Muscle of arm (tissue), 12 donors: ENCODE results near the gene PPP3CA. TPM values are rescaled to one million over a fixed set of nuclear protein-coding genes. Genes with fewer than 3 reads are reported as not detected.

Experiments used
- DNase-seq: peaks from one replicate; pipeline ENCODE4 v3.0.0-alpha.2; 2013
- polyA plus RNA-seq, 12 donors: library from polyadenylated mRNA; unstranded; fragments of 120-200 nt; gene quantifications; one replicate each; pipeline ENCODE4 v1.2.1, GENCODE V29; 2013; ENCODE audit not compliant: insufficient read length in 12 of 12

PPP3CA gene
- polyA plus RNA-seq, 12 donors, result 27.4 to 1,285 (median 33.7) TPM

DNA sequence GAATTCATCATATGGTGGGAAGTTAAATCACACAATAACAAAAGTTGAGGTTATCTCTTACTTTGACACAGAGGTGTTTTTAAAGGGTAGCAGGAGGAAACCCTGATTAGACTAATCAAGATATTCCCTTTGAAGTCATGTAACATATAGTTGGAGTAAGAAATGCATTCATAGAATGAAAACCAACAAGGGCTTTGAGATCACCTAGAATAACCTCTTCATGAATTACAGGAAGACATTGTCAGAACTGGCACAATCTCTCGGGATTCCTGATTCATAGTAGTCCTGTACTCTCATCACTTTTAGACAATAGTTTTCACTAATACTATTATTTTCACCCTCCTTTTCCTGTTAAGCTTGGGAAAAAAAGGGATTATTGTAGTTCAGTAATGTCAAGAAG is 170.2 kb downstream of the PPP3CA start:
- no peak for DNase-seq

DNA sequence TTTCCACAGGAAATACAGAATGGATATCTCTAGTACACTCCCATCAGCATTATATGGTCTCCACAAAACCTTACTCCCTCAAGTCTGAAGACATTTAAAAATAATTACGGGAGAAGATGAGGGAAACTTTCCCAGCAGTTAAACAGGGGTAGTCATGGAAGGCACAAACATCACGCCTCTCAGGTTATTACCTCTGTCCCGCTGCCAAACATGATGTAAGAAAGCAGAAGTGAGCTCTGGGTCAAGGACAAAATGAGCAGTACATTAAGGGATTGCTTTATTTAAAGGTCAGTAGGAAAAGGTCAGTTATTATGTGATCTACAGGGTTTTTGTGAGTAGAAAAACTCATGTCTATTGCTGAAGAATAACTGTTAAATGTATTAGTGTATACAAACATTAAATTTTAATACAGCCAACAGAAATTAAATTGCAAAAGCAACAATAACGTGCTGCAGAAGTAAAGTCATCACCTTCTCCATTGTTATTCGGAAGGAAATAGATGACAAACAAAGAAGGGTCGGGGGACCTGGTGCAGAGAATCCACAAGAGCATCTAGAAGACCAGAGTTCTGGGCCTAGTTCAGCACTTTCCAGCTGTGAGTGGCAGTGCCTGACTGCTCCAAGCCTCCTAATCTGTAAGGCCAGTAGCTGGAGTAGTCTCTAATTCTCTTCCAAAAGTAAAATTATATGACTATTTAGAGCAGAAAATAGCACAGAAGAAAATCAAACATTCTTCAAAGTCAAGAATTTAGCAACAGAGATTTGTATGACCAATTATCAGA is 171.2 kb downstream of the PPP3CA start:
- no peak for DNase-seq

DNA sequence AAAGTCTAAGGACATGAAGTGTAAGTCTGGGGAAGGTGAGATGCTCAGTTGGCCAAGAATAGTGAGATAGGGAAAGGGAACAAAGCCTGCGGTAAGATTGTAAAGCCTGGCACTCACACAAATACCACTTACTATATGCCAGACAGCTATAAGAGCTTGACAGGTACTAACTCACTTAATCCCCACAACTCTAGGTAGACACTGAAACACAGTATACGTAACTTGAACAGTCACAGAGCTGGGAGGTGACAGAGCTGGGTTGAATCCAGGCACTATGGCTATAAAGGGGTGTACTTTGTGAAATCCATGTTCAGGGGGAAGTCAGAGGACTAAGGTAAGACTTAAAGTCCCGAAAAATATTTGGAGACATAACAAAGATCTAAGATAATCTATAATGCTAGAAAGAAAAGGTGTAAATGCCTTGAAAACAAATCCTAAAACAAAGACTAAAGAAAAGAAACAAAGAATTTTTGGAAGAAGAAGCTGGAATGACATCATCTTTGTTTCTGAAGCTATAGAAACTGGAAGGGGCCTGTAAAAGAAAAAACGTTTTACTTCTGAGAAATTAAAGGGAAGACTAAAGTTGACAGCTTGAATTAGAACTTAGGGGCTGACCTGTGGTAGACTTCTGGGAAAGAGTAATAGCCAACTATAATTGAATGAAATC is 172.5 kb downstream of the PPP3CA start:
- DNase-seq, result no peak

DNA sequence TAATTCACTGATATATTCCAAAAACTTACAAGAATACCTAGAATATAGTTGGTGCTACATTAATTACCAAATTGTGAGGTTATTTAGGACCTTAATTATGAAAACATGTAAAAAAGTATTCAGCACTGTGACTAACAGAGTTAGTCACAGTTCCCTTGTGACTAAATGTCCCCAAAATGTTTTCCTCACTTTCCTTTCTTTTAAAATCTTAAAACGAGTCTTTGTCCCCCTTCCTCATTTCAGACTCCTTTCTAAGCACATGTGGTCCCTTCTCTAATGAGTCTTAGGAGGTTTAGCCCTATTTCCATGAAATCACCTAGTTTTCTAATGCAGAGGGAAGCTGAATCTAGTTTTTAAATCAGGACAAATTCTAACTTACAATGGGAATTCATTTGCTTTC is 175.0 kb downstream of the PPP3CA start:
- no peak for DNase-seq

- DNase-seq, result no peak
Measured at GRCh38 chr4:101171747-101172146, 175.6 kb downstream of the PPP3CA start.

- no peak for DNase-seq
Measured at GRCh38 chr4:101169044-101170014, 178.0 kb downstream of the PPP3CA start.

DNA sequence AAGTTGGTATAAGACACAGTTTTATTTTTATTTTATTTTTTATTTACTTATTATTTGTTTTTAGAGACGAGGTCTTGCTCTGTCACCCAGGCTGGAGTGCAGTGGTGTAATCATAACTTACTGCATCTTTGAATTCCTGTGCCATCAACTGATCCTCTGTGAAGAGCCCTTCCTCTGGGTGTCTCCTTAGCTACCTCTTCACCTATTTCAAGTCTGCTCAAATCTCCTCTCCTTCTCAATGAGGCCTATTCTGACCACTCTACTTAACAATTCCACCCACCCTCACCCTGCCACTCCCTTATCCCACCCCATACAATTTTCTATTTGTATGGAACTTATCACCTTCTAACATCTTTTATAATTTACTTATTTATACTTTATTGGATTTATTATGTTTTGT is 183.4 kb downstream of the PPP3CA start:
- DNase-seq, result no peak

DNA sequence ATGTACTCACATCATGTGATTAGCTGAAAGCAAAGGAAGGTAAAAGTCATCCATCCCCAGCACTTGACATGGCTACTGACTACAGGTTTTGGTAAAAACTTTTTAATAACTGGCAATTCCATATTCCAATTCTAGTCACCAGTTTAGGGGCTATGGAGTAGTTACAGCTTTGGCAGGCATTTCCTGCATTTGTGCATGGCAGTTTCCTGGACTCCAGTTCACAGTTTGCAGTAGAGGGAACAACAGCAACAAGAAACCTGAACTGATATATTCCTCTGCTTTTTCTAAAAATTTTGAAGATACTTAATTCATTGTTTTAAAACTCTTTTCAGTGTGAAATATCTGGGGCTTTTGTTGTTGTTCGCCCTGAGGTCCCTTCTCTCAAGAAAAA is 184.3 kb downstream of the PPP3CA start:
- DNase-seq, result no peak

GRCh38 chr4:101160792-101161592 is 186.3 kb downstream of the PPP3CA start:
- no peak for DNase-seq

GRCh38 chr4:101158507-101158906 is 188.8 kb downstream of the PPP3CA start:
- DNase-seq, result no peak

- DNase-seq, result no peak
Measured at GRCh38 chr4:101158134-101158482, 189.2 kb downstream of the PPP3CA start.

GRCh38 chr4:101157415-101158133 is 189.8 kb downstream of the PPP3CA start:
- no peak for DNase-seq

- no peak for DNase-seq
Measured at GRCh38 chr4:101156619-101157310, 190.6 kb downstream of the PPP3CA start.

- no peak for DNase-seq
Measured at GRCh38 chr4:101155945-101156344, 191.4 kb downstream of the PPP3CA start.

DNA sequence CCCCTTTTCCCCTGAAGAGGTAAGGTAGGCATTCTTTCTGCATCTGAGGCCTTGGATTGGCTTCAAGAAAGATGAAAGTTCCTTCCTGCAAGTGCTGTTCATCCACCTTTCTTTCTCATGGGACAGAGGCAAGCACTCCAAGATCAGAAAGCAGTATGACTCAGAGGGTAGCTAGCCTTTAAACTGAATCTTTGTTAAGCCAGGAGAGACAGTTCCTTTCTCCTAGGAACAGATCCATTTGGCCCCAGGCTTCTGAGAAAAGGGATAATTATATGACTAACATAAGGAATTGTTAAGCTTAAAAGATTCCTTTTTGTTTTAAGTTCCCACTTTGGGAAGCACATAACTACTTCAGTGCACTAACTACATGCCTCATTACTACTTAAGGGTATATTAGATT is 192.0 kb downstream of the PPP3CA start:
- DNase-seq, result no peak

GRCh38 chr4:101153653-101154052 is 193.7 kb downstream of the PPP3CA start:
- no peak for DNase-seq

DNA sequence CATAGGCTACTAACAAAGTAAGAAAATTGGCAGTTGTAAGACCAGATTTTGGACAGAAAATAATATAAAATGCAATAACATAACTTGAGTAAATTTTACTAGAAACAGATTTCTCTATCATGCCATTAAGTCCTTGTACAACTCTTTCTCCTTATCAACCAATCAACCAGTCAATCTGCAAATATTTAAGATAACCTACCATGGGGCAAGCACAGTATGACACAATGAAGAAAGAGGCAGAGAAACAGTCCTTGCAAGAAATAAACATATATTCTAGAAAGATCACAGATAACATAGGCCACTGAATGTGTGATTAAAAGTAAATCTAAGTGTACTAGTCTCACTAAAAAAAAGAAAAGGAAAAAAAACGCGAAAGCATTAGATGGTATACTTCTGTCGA is 194.8 kb downstream of the PPP3CA start:
- DNase-seq, result no peak

DNA sequence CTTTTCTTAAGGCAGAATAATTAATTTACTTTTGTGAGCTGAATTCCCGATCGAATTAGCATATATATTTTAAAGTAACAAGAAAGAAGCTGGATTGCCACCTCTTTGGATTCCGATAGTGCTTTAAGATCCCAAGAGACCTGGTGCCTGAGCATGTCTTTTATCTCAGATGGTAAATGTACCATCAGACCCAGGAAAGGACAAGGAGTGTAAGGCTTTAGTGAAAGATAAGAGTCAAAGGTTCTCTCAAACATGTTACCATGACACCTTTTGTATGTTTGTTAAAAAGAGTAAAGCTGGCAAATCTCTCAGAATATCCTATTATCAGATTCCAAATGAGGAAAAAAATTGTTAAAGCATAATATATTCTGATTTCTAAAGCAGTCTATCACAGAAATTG is 198.8 kb downstream of the PPP3CA start:
- no peak for DNase-seq

DNA sequence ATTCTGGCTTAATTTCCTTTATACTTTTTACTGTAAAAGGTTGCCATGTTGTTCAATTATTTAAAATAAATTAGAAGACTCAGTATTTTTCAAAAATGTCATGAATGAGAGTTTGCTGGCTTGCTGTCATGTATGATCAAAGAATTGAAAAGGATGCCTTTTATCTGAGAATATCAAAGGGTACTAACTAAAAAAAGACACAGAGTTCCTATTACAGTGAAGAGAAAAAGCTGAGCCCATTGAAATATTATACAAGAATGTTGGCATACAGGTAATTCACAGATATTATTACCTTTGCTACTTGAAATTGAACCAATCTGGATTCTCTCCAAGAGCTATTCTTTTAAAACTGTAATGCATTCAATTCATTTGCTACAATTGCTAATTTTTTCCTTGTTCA is 200.0 kb downstream of the PPP3CA start:
- DNase-seq, result no peak

GRCh38 chr4:101145021-101145420 is 202.3 kb downstream of the PPP3CA start:
- no peak for DNase-seq
